Esophagus mucosa (tissue), 1 donor: ENCODE measurements around the gene CKLF. TPM values are rescaled to one million over a fixed set of nuclear protein-coding genes. Genes with fewer than 3 reads are reported as not detected.
A peak's percentile ranks its signal among the peaks of the same experiment; 100 is the strongest.

Source experiments
- ATAC-seq: fragments of 200-7000 bp; cut with Tn5 transposase; one replicate; pipeline ENCODE4 v1.9.1; 2020
- total RNA-seq: library from RNA; stranded (reverse); gene quantifications from one replicate; pipeline ENCODE4 v1.2.4, GENCODE V29; 2023
- donor health status: DM: yes; HTN: yes; CAD: no.

Gene CKLF
- total RNA-seq, 1 donor from 2014 or later: 14.2 TPM

- ATAC-seq: no peak
Observed at GRCh38 chr16:66517586-66518263, 34.7 kb upstream of the CKLF start.

- no peak for ATAC-seq
Observed at GRCh38 chr16:66519482-66520373, 32.6 kb upstream of the CKLF start.

GRCh38 chr16:66520406-66521170 is 31.8 kb upstream of the CKLF start:
- ATAC-seq: no peak

- ATAC-seq: no peak
Observed at GRCh38 chr16:66521252-66521713, 31.1 kb upstream of the CKLF start.

GRCh38 chr16:66521951-66522771 is 30.2 kb upstream of the CKLF start:
- ATAC-seq: peak; percentile 80

- ATAC-seq: no peak
Observed at GRCh38 chr16:66522816-66523590, 29.4 kb upstream of the CKLF start.

GRCh38 chr16:66523861-66524354 is 28.5 kb upstream of the CKLF start:
- peak; percentile 1 for ATAC-seq

- peak; percentile 45 for ATAC-seq
Observed at GRCh38 chr16:66524601-66525164, 27.7 kb upstream of the CKLF start.

GRCh38 chr16:66525396-66526180 is 26.8 kb upstream of the CKLF start:
- no peak for ATAC-seq

- ATAC-seq: no peak
Observed at GRCh38 chr16:66528294-66528693, 24.1 kb upstream of the CKLF start.

- ATAC-seq: no peak
Observed at GRCh38 chr16:66529475-66529874, 22.9 kb upstream of the CKLF start.

- ATAC-seq: no peak
Observed at GRCh38 chr16:66534376-66534799, 18.0 kb upstream of the CKLF start.

GRCh38 chr16:66536525-66536924 is 15.9 kb upstream of the CKLF start:
- ATAC-seq: no peak

- no peak for ATAC-seq
Observed at GRCh38 chr16:66537236-66537635, 15.1 kb upstream of the CKLF start.

GRCh38 chr16:66538910-66539309 is 13.5 kb upstream of the CKLF start:
- no peak for ATAC-seq

- peak; percentile 19 for ATAC-seq
Observed at GRCh38 chr16:66539623-66540469, 12.5 kb upstream of the CKLF start.

- no peak for ATAC-seq
Observed at GRCh38 chr16:66541388-66542355, 10.7 kb upstream of the CKLF start.

GRCh38 chr16:66542396-66542795 is 10.0 kb upstream of the CKLF start:
- no peak for ATAC-seq
